Kidney (tissue), 14 donors: Measurements from ENCODE around the gene FBXO46. TPM values are rescaled to one million over a fixed set of nuclear protein-coding genes. Genes with fewer than 3 reads are reported as not detected.

ENCODE experiments used
- DNase-seq, 5 donors: peaks; one replicate each; pipeline ENCODE4 v3.0.0-alpha.2; 2013 to 2020
- FAIRE-seq: peaks from 2 replicates; lab custom pipeline; 2012; peaks lifted over from hg19 to GRCh38; lab: Jason Lieb, UNC
- H3K27ac ChIP-seq, 2 donors: one replicate each; pipeline ENCODE4 v1.7.0; 2013; ENCODE audit warnings: low read depth in 2 of 2, low read length in 2 of 2, inconsistent platforms in 1 of 2
- H3K27me3 ChIP-seq: one replicate; pipeline ENCODE4 v1.7.1; 2013; ENCODE audit warnings: low read length, inconsistent platforms; ENCODE audit not compliant: control insufficient read depth, insufficient read depth
- H3K36me3 ChIP-seq, 3 donors: one replicate each; pipeline versions ENCODE4 v1.7.0 to v1.7.1; 2013; ENCODE audit warnings: low read length in 3 of 3, control low read depth in 1 of 3, inconsistent platforms in 1 of 3; ENCODE audit not compliant: insufficient read depth in 3 of 3, control insufficient read depth in 2 of 3
- H3K4me1 ChIP-seq, 3 donors: one replicate each; pipeline versions ENCODE4 v1.7.0 to v1.7.1; 2013; ENCODE audit warnings: low read length in 3 of 3, inconsistent platforms in 1 of 3, low read depth in 1 of 3; ENCODE audit not compliant: control insufficient read depth in 2 of 3, insufficient read depth in 2 of 3
- H3K4me3 ChIP-seq, 3 donors: one replicate each; pipeline versions ENCODE4 v1.7.0 to v1.8.1; 2013; ENCODE audit warnings: low read length in 3 of 3, control low read depth in 1 of 3, inconsistent platforms in 1 of 3
- H3K9ac ChIP-seq, 3 donors: one replicate each; pipeline versions ENCODE4 v1.7.0 to v1.7.1; 2013; ENCODE audit warnings: low read length in 3 of 3, control low read depth in 1 of 3, inconsistent platforms in 1 of 3
- H3K9me3 ChIP-seq, 3 donors: one replicate each; pipeline versions ENCODE4 v1.7.0 to v1.7.1; 2013; ENCODE audit warnings: low read length in 3 of 3, control low read depth in 1 of 3, inconsistent platforms in 1 of 3; ENCODE audit not compliant: control insufficient read depth in 2 of 3, insufficient read depth in 1 of 3
- intact Hi-C: fragments of 100-400 bp; cut with DNase I; formaldehyde crosslinking; loops from one replicate; pipeline ENCODE4 v1.11.1; 2022
- polyA plus RNA-seq: library from polyadenylated mRNA; stranded (reverse); fragments of 350-450 nt; fragmentation: Illumina TruSeq; extraction: RNeasy Lipid Tissue Mini Kit (QIAGEN cat#74804); gene quantifications from one replicate; pipeline ENCODE4 v1.2.3, GENCODE V29; 2014; ENCODE audit warnings: low read depth, low replicate concordance; ENCODE audit not compliant: insufficient read depth
- total RNA-seq: library from RNA; stranded (reverse); fragmentation: NEBNext Ultra II Directional; extraction: Animal tissue kit (Norgen Biotek cat#: 25700); gene quantifications from one replicate; pipeline ENCODE4 v1.2.1, GENCODE V29; 2021
- TF ChIP-seq, protein P1 (sequence below): IDR thresholded peaks from 3 replicates; pipeline ENCODE4 v1.5.1; 2012; ENCODE audit warnings: mild to moderate bottlenecking, moderate library complexity, borderline replicate concordance; ENCODE audit not compliant: insufficient read depth; ENCODE audit errors: extremely low read depth
- donor health status: control.
- donor health status: control.
- donor health status: control.
- donor health status: control.
- donor health status: control.
- donor health status: DM: yes; HTN: yes; CAD: no.
- donor health status: Normal renal cell carcinoma (clear cell type).

Gene FBXO46
- total and polyA plus RNA-seq, 2 donors from 2014 or later, result 6.5 to 16.6 TPM

DNA sequence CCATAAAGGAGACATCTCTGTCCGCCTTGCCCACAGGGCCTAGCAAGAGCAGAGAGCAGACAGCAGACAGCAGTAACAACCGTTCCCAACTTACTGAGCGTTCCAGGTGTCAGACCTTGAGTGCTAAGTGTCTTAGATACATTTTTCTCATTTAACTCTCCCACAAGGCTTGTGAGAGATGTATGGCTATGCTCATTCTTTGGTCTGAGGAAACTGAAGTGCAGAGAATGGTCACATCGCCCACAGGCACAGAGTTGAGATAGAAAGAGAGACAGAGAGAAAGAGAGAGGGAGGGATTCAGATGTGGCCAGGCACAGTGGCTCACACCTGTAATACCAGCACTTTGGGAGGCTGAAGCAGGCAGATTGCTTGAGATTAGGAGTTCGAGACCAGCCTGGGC lies 16.8 kb upstream of the FBXO46 start:
- Histone ChIP-seq H3K9me3 (no peaks in the 10 kb centered on the region), H3K9ac (no peak overlapping the region), H3K4me1 (no peaks in the 10 kb centered on the region), H3K36me3 (no peaks in the 10 kb centered on the region), H3K4me3 (no peak overlapping the region), H3K27me3 (no peaks in the 10 kb centered on the region), H3K27ac (no peak overlapping the region)
- intact Hi-C loops, result no loop called here
- TF ChIP-seq, protein P1, sequence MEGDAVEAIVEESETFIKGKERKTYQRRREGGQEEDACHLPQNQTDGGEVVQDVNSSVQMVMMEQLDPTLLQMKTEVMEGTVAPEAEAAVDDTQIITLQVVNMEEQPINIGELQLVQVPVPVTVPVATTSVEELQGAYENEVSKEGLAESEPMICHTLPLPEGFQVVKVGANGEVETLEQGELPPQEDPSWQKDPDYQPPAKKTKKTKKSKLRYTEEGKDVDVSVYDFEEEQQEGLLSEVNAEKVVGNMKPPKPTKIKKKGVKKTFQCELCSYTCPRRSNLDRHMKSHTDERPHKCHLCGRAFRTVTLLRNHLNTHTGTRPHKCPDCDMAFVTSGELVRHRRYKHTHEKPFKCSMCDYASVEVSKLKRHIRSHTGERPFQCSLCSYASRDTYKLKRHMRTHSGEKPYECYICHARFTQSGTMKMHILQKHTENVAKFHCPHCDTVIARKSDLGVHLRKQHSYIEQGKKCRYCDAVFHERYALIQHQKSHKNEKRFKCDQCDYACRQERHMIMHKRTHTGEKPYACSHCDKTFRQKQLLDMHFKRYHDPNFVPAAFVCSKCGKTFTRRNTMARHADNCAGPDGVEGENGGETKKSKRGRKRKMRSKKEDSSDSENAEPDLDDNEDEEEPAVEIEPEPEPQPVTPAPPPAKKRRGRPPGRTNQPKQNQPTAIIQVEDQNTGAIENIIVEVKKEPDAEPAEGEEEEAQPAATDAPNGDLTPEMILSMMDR, result no peak
- DNase-seq (no peak), FAIRE-seq (no peak)

DNA sequence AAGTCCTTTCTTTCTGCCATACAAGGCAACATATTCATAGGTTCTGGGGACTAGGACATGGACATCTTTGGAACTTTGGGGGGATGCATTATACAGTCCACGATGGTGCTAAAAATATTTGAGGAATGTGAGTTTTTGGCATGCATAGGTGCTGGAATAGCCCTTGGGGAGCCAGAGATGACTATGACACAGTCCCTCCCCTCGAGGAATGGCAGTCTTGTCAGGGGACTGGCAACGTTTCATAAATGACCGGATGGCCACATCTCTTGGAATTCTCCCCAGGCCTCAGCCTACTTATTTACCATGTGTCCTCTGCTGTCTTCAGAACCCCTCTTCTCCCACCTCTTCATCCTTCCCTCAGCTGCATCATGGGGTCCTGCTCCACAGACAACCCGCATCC lies 16.2 kb upstream of the FBXO46 start:
- Histone ChIP-seq H3K36me3 (no peaks in the 10 kb centered on the region), H3K27ac (no peak overlapping the region), H3K4me1 (no peaks in the 10 kb centered on the region), H3K4me3 (no peak overlapping the region), H3K27me3 (no peaks in the 10 kb centered on the region), H3K9me3 (no peaks in the 10 kb centered on the region), H3K9ac (no peak overlapping the region)
- DNase-seq (no peak), FAIRE-seq (no peak)
- intact Hi-C loops, result no loop called here
- TF ChIP-seq, protein P1, result no peak

DNA sequence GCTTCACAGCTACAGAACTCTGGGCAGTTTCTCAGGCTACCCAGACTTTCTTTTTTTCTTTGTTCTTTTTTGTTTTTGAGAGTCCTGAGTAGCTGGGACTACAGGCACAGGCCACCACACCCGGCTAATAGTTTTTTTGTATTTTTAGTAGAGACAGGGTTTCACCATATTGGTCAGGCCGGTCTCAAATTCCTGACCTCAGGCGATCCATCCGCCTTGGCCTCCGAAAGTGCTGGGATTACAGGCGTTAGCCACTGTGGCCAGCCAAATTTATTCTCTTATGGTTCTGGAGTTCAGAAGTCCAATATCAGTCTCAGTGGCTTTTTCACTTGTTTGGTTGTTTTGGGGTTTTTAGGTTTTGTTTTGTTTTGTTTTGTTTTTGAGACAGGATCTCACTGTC lies 14.9 kb upstream of the FBXO46 start:
- DNase-seq, result no peak
- Histone ChIP-seq H3K9me3 (no peaks in the 10 kb centered on the region), H3K27ac (no peak overlapping the region), H3K9ac (no peak overlapping the region), H3K36me3 (no peaks in the 10 kb centered on the region), H3K4me3 (no peak overlapping the region), H3K27me3 (no peaks in the 10 kb centered on the region), H3K4me1 (no peaks in the 10 kb centered on the region)
- TF ChIP-seq, protein P1, result no peak
- no peak for FAIRE-seq
- intact Hi-C loops, result no loop called here

GRCh38 chr19:45742969-45743368 lies 12.3 kb upstream of the FBXO46 start:
- Histone ChIP-seq H3K9ac (no peak overlapping the region), H3K27ac (no peak overlapping the region), H3K27me3 (no peaks in the 10 kb centered on the region), H3K9me3 (no peaks in the 10 kb centered on the region), H3K4me1 (no peaks in the 10 kb centered on the region), H3K36me3 (no peaks in the 10 kb centered on the region), H3K4me3 (no peak overlapping the region)
- DNase-seq (no peak), FAIRE-seq (no peak)
- intact Hi-C loops, result no loop called here
- TF ChIP-seq, protein P1, result no peak
